22Rv1 (cell line): ENCODE results near the gene TECPR1.

Experiments used
- H3K27ac ChIP-seq: fragments of 450-650 bp; 2 replicates; pipeline ENCODE4 v1.5.1; 2017
- ZFX ChIP-seq: fragments of 450-650 bp; IDR thresholded peaks from 2 replicates; pipeline ENCODE4 v1.6.1; 2017; ENCODE audit warnings: antibody characterized with exemption, borderline replicate concordance
- TF ChIP-seq, protein P1 (sequence below): fragments of 450-650 bp; IDR thresholded peaks from 2 replicates; pipeline ENCODE4 v1.5.1; 2017; ENCODE audit warnings: mild to moderate bottlenecking

The TECPR1 gene

DNA sequence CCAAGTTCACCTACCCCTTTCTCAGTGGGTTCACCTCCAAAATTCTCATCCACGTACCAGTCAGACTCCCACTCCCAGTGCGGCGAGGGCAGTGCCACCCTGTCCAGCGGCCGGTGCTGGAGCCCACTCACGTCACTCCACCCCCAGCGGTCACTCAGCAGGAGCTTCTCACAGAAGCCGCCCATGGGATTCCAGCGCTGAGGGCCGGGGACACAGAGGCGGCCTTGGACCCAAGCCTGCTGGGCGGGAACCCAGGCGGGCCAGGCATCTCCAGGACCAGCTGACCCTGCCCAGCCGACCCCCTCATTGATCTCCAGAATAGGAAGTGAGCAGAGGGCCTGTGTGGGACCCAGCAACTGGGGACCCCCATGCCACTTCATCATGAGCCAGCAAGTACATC lies 7.2 kb downstream of the TECPR1 start:
- TF ChIP-seq, protein P1, sequence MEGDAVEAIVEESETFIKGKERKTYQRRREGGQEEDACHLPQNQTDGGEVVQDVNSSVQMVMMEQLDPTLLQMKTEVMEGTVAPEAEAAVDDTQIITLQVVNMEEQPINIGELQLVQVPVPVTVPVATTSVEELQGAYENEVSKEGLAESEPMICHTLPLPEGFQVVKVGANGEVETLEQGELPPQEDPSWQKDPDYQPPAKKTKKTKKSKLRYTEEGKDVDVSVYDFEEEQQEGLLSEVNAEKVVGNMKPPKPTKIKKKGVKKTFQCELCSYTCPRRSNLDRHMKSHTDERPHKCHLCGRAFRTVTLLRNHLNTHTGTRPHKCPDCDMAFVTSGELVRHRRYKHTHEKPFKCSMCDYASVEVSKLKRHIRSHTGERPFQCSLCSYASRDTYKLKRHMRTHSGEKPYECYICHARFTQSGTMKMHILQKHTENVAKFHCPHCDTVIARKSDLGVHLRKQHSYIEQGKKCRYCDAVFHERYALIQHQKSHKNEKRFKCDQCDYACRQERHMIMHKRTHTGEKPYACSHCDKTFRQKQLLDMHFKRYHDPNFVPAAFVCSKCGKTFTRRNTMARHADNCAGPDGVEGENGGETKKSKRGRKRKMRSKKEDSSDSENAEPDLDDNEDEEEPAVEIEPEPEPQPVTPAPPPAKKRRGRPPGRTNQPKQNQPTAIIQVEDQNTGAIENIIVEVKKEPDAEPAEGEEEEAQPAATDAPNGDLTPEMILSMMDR, result no peak
- no peak for TF ChIP-seq ZFX
- H3K27ac ChIP-seq, result no peak overlapping the region

DNA sequence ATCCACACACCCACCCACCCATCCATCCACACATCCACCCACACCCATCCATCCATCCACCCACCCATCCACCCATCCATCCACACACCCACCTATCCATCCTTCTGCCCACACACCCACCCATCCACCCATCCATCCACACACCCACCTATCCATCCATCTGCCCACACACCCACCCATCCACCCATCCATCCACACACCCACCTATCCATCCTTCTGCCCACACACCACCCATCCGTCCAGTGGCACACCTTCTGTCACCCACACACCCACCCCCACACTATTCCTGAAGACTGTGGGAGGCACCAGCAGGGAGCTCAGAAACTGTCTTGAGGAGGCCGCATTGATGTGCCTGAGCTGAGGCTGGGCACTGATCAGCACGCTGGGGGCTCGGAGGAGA lies 9.1 kb downstream of the TECPR1 start:
- no peak overlapping the region for H3K27ac ChIP-seq

DNA sequence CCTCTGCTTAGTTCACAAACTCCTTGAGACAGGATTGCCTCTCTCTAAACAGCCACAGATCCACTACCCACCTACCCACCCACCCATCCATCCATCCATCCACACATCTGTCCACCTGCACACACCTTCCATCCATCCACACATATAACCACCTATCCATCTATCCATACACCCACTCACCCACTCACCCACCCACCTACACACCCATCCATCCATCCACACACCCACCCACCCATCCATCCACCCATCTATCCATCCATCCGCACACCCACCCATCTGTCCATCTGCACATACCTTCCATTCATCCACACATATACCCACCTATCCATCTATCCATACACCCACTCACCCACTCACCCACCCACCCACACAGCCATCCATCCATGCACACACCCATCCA lies 9.7 kb downstream of the TECPR1 start:
- TF ChIP-seq, protein P1, result no peak
- no peak for TF ChIP-seq ZFX
- H3K27ac ChIP-seq, result no peak overlapping the region

More for the DNA sequence above, 9.1 kb downstream of the TECPR1 start:
- TF ChIP-seq ZFX, result no peak
- TF ChIP-seq, protein P1, result no peak

DNA sequence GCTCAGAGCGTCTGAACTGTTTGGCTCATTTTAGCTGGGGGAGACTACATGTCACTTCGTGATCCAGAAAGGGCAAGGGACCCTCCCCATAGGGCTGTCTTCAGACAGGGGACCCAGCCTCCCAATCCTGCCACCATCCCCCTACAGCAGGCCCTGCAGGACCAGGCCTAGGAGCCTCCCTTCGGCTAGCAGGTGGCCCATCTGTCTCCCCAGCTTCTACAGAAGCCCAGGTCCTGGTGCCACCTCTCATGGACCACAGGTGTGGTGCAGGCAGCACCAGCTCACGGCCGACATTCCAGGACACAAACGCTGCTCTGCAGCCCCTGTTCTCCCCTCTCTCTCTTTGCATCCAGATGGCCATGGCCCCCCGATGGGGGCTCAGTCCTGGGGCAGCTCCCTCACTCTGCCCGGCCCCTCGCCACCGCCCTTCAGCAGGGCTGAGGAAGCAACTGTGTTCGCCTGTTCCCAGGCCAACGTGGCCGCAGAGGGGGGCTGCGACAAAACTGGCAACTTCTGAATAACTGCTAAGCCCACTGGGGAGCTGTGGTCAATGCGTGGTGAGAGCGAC lies 10.3 kb downstream of the TECPR1 start:
- TF ChIP-seq ZFX, result no peak
- TF ChIP-seq, protein P1, result peak; percentile 55
- H3K27ac ChIP-seq, result no peak overlapping the region

DNA sequence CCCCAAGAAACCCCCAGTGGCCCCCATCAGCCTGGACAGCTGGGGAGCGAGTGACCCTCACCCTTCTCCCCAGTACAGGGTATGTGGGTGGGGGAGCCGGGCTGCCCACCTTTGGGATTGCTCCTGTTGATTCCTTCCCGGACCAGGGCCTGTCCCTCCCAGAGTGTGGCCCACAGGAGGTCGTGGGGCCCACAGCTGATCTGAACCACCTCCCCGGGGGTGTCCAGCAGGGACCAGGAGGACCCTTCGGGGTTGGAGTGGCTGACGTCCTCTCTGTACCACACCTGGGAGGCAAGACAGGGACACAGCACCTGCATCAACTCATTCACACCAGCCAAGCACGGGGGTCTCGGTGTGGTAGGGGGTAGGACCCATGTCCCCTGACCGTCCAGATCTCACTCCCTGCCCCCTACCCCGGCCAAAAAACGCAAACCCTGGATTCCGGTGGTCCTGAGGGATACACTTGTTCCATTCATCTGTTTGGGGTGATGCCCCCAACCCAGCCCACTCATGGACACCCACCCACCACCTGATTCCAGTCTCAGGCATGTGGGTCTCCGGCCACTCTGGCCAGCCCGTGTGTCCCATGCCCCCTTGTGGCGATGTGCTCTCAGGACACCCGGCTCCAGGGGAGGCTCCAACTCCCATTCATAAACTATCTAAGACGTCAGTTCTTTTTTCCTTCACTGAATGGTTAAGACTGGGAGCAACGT lies 10.9 kb downstream of the TECPR1 start:
- no peak overlapping the region for H3K27ac ChIP-seq
- no peak for TF ChIP-seq ZFX
- TF ChIP-seq, protein P1, result peak; percentile 93

DNA sequence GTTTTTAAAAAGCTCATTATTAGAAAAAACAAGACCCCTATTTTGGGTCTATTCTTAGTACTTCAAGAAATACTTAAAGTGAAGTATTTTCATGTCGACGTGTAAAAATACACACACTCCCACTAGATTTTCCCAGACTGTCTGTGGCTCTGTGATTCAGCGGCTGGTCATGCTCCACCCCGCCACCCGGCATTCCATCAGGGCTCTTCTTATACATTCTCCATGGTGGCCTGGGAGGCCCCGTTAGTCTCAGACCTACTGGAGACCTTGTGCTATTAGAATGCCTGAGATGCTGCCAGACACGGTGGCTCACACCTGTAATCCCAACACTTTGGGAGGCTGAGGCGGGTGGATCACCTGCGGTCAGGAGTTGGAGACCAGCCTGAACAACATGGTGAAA lies 13.1 kb downstream of the TECPR1 start:
- no peak for TF ChIP-seq ZFX
- TF ChIP-seq, protein P1, result no peak
- no peak overlapping the region for H3K27ac ChIP-seq

DNA sequence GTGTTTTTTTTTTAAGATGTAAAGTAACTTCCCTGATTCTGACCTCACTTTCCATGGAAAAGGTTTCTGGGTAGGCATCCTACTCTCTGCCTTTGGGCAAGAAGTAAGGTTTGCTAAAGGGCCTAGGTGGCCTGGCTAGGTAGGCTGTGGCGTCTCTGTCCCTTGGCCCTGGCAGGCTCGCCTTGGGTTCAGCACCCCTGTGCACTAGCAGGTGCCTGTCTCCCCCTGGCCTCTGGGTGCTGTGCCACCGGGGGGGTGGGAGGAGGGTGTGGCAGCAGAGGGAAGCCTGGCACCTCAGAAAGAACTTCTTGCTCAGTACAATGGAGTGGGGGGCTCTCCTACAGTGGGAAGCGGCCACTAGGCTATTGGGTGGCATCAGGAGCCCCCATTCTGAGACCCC lies 14.0 kb downstream of the TECPR1 start:
- no peak for TF ChIP-seq ZFX

More for the DNA sequence above, 14.0 kb downstream of the TECPR1 start:
- no peak overlapping the region for H3K27ac ChIP-seq
